Suprapubic skin (tissue), 4 donors: Measurements from ENCODE around the gene SARS2. TPM values are rescaled to one million over a fixed set of nuclear protein-coding genes. Genes with fewer than 3 reads are reported as not detected.
"Not testable (repeated sequence)": the region's sequence is repeated elsewhere in the genome, so short reads cannot be mapped to it uniquely, and the experiment has no call there.

Source experiments
- DNase-seq, 2 donors: peaks; one replicate each; pipeline ENCODE4 v3.0.0-alpha.2; 2019; ENCODE audit warnings: low spot score in 2 of 2
- H3K27ac ChIP-seq: fragments of 200-600 bp; sonication (generic); one replicate; pipeline ENCODE4 v1.5.1; 2019
- H3K27me3 ChIP-seq: fragments of 200-600 bp; sonication (generic); one replicate; pipeline ENCODE4 v1.5.1; 2019
- H3K36me3 ChIP-seq: fragments of 200-600 bp; sonication (generic); one replicate; pipeline ENCODE4 v1.5.1; 2019
- H3K4me1 ChIP-seq: fragments of 200-600 bp; sonication (generic); one replicate; pipeline ENCODE4 v1.5.1; 2019
- H3K4me3 ChIP-seq: fragments of 200-600 bp; sonication (generic); one replicate; pipeline ENCODE4 v1.5.1; 2019; ENCODE audit warnings: mild to moderate bottlenecking
- H3K9me3 ChIP-seq: fragments of 200-600 bp; sonication (generic); one replicate; pipeline ENCODE4 v1.5.1; 2019
- EP300 ChIP-seq: sonication (generic); formaldehyde crosslinking; IDR thresholded peaks from one replicate; pipeline ENCODE4 v1.6.1; 2017; ENCODE audit warnings: antibody characterized with exemption
- POLR2A ChIP-seq, 2 donors: fragments of 450-650 bp; IDR thresholded peaks; one replicate each; pipeline ENCODE4 v1.6.1; 2017; ENCODE audit warnings: antibody characterized with exemption in 2 of 2, mild to moderate bottlenecking in 2 of 2, moderate library complexity in 2 of 2
- POLR2AphosphoS5 ChIP-seq, 3 donors: sonication (generic); formaldehyde crosslinking; IDR thresholded peaks; one replicate each; pipeline ENCODE4 v1.6.1; 2017; ENCODE audit warnings: antibody characterized with exemption in 3 of 3
- WGBS: methylation state at CpG from one replicate; pipeline ENCODE4 v1.1.5; 2018; 5-methylcytosine and 5-hydroxymethylcytosine counted together
- total RNA-seq, 4 donors: library from RNA; depleted of rRNA; stranded (reverse); fragments of >200 nt; gene quantifications; one replicate each; pipeline ENCODE4 v1.1.0, GENCODE V29; 2016
- TF ChIP-seq, protein P1 (sequence below), 2 donors: fragments of 200-600 bp in 1 of 2; fragments of 450-650 bp in 1 of 2; sonication (generic) in 1 of 2; IDR thresholded peaks; one replicate each; pipeline ENCODE4 v1.5.1; 2016 to 2019; ENCODE audit warnings: antibody characterized with exemption in 2 of 2, mild to moderate bottlenecking in 1 of 2, moderate library complexity in 1 of 2

The SARS2 gene
- total RNA-seq, 4 donors from 2014 or later: 18.5 to 36.4 (median 29.2) TPM

DNA sequence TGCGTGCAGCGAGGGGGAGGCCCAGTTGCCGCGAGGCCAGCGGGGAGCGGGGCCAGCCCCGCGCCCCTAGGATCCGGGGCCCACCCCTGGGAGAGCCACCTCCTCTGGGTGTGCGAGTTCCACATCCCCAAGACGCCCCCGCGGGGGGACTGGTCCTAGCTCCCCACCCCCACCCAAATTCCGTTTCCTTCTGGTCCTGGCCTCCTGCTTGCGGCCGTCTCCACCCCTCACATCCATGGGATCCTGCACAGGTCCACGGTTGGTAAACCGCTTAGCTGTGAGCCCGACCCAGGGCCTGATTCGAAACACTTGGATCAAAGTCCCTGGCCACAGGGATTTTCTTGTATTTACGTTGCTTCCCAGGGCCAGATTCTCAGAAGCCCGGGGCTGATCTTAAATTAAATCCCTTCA is 45.3 kb upstream of the SARS2 start:
- H3K27me3 ChIP-seq: peaks cover 8% of the 10 kb centered on the region
- TF ChIP-seq POLR2AphosphoS5 (IDR thresholded peaks at IDR 0.05) (no peak), POLR2A (IDR thresholded peaks at IDR 0.05) (no peak), EP300 (no peak)
- TF ChIP-seq, protein P1, sequence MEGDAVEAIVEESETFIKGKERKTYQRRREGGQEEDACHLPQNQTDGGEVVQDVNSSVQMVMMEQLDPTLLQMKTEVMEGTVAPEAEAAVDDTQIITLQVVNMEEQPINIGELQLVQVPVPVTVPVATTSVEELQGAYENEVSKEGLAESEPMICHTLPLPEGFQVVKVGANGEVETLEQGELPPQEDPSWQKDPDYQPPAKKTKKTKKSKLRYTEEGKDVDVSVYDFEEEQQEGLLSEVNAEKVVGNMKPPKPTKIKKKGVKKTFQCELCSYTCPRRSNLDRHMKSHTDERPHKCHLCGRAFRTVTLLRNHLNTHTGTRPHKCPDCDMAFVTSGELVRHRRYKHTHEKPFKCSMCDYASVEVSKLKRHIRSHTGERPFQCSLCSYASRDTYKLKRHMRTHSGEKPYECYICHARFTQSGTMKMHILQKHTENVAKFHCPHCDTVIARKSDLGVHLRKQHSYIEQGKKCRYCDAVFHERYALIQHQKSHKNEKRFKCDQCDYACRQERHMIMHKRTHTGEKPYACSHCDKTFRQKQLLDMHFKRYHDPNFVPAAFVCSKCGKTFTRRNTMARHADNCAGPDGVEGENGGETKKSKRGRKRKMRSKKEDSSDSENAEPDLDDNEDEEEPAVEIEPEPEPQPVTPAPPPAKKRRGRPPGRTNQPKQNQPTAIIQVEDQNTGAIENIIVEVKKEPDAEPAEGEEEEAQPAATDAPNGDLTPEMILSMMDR (IDR thresholded peaks at IDR 0.05): no peak
- H3K36me3 ChIP-seq: no peaks in the 10 kb centered on the region
- peak overlapping the region; percentile 91 for H3K27ac ChIP-seq
- DNase-seq: peak in 1 of 2 donors; percentile 69
- no peaks in the 10 kb centered on the region for H3K9me3 ChIP-seq
- H3K4me1 ChIP-seq: peaks cover 32% of the 10 kb centered on the region
- H3K4me3 ChIP-seq: peak overlapping the region; percentile 70
- 3% methylated on average over 12 of the region's 22 CpGs for WGBS

DNA sequence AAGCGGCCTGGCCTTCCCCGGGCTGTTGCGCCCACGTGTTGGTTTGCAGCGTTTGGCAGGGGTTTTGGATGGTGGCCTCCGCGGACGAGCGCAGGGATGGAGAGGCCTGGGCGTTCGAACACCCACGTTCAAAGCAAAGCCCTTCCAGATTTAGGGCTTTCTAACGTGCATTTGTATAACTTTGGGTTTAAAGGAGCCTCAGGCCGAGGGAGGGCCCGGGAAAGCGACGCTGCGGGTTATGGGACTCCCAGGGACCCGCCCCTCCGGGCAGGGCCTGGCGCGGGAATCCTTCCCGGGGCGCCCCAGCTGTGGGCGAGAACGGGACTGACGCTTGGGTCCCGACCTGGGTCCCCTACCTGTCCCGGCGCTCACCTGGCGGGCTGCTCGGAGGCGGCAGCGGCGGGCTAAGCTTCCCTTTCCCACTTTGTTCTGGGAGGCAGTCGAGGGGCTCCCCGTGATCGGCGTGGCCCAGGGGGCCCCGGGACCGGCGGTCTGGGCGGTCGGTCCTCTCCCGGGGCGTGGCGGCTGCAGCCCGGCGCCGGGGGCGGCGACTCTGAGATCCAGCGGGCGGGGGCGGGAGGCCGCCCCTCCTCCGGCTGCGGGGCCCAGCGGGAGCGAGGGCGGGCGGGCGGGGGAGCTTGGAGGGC is 44.8 kb upstream of the SARS2 start, which contains the start of gene FBXO17:
FBXO17 (minus strand) TSS at position 529 of the 647 bp plus-strand sequence. CDS start 25,423 bp downstream, outside the sequence.
- no peak for TF ChIP-seq EP300

DNA sequence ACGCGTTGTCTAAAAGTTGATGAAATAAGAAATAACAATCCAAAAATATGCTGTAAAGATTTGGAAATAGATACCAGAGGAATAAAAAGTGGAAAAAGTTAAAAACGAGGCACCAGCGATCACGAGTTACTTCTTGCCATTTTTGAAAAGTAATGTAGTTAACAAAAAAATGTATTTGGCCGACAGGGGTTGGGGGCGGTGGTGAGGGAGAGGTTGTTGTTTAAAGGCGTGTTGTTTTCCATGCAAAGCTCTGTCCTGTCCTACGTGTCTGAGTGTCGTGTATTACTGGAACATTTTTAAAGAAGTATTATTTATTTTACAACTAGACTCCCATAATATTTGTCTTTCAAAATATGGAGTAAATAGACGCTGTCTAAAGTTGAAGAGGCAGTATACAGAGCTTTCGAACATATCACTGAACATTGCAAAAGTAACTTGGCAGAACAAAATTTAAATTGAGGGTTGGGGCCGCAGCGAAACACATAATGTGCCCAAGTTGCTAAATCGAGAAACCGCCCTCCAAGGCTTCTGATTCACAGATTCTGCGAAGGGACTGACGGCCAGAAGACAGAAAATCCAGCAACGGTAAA is 44.2 kb upstream of the SARS2 start:
- H3K27ac ChIP-seq: peak overlapping the region; percentile 91
- H3K9me3 ChIP-seq: no peaks in the 10 kb centered on the region
- WGBS: 23% methylated on average over 19 of the region's 19 CpGs
- no peaks in the 10 kb centered on the region for H3K36me3 ChIP-seq
- TF ChIP-seq POLR2A (IDR thresholded peaks at IDR 0.05): no peak
- TF ChIP-seq, protein P1 (IDR thresholded peaks at IDR 0.05): no peak
- no peak for TF ChIP-seq POLR2AphosphoS5 (IDR thresholded peaks at IDR 0.05)
- TF ChIP-seq EP300: no peak
- peak overlapping the region; percentile 70 for H3K4me3 ChIP-seq
- H3K4me1 ChIP-seq: peaks cover 32% of the 10 kb centered on the region
- no peak for DNase-seq
- peaks cover 8% of the 10 kb centered on the region for H3K27me3 ChIP-seq

More for the DNA sequence above, 44.8 kb upstream of the SARS2 start, which contains the start of gene FBXO17:
- Histone ChIP-seq H3K9me3 (no peaks in the 10 kb centered on the region), H3K27me3 (peaks cover 8% of the 10 kb centered on the region), H3K4me3 (peak within 1 kb of the TSS; percentile 70), H3K36me3 (no peaks in the 10 kb centered on the region), H3K27ac (peak within 1 kb of the TSS; percentile 91), H3K4me1 (peaks cover 32% of the 10 kb centered on the region)
- WGBS: 3% methylated on average over 21 of the region's 63 CpGs
- peak; percentile 72 to 78 for DNase-seq

DNA sequence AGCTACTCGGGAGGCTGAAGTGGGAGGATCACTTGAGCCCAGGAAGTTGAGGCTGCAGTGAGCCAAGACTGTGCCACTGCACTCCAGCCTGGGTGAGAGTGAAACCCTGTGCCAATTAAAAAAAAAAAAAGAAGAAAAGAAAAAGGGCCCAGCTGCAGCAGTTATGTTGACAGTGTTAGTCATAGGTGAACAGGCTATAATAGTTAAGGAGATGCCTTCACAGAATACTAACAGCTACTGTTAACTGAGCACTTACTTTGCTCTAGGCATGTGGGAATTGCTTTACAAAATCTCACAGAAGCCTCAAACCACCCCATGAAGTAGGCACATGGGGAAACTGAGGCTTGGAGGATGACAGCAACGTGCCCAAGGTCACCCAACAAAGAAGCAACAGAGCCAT is 41.1 kb upstream of the SARS2 start:
- TF ChIP-seq POLR2AphosphoS5 (IDR thresholded peaks at IDR 0.05) (no peak), POLR2A (IDR thresholded peaks at IDR 0.05) (no peak), EP300 (no peak)
- TF ChIP-seq, protein P1 (IDR thresholded peaks at IDR 0.05): no peak
- peaks cover 8% of the 10 kb centered on the region for H3K27me3 ChIP-seq
- 100% methylated on average over 2 of the region's 2 CpGs for WGBS
- no peaks in the 10 kb centered on the region for H3K36me3 ChIP-seq
- H3K27ac ChIP-seq: no peak overlapping the region
- no peaks in the 10 kb centered on the region for H3K9me3 ChIP-seq
- no peak for DNase-seq
- H3K4me1 ChIP-seq: peaks cover 30% of the 10 kb centered on the region
- H3K4me3 ChIP-seq: no peak overlapping the region

DNA sequence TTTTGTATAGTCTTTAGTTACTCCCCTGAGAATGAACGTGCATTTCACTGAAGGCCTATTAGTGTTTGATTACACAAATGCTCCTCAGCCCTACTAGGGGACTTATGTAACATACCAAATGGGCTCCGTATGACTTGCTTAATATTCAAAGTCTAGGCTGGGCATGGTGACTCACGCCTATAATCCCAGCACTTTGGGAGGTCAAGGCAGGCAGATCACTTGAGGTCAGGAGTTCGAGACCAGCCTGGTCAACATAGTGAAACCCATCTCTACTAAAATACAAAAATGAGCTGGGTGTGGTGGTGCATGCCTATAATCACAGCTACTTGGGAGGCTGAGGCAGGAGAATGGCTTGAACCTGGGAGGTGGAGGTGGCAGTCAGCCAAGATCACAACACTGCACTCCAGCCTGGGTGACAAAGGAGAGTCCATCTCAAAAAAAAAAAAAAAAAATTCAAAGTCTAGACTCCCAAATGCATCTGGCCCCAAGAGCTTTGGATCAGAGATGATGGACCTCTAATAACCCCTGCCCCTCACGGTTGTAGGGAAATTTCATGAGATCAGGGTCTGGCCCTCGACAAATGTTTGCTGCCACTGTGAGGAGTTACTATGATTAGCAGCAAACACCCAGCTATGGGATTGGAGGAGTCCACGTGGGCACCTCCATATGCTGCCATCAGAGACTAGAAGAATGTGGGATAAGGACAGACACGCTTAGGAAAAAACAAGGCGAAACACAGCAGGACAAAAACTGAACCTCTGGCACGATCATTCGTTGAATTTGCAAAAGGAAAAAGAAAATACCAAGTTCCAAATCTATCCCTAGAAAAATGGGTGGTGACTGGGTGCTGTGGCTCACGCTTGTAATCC is 40.3 kb upstream of the SARS2 start:
- no peaks in the 10 kb centered on the region for H3K9me3 ChIP-seq
- no peak for DNase-seq
- no peak overlapping the region for H3K27ac ChIP-seq
- H3K4me1 ChIP-seq: peaks cover 23% of the 10 kb centered on the region
- WGBS: 74% methylated on average over 12 of the region's 12 CpGs
- no peak for TF ChIP-seq POLR2AphosphoS5 (IDR thresholded peaks at IDR 0.05)
- no peak for TF ChIP-seq EP300
- TF ChIP-seq, protein P1 (IDR thresholded peaks at IDR 0.05): no peak
- no peak for TF ChIP-seq POLR2A (IDR thresholded peaks at IDR 0.05)
- H3K36me3 ChIP-seq: no peaks in the 10 kb centered on the region
- peaks cover 8% of the 10 kb centered on the region for H3K27me3 ChIP-seq
- H3K4me3 ChIP-seq: no peak overlapping the region

DNA sequence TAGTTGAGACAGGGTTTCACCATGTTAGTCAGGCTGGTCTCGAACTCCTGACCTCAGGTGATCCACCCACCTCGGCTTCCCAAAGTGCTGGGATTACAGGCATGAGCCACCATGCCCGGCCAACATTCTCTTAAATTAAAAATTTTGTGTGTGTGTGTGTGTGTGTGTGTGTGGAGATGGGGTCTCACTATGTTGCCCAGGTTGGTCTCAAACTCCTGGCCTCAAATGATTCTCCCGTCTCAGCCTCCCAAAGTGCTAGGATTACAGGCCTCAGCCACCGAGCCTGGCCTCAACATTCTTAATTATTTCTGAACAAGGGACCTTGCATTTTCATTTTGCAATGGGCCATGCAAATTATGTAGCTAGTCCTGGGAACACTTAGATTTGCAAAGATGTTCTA is 35.6 kb upstream of the SARS2 start:
- H3K4me3 ChIP-seq, H3K27ac ChIP-seq, H3K27me3 ChIP-seq, DNase-seq, H3K36me3 ChIP-seq, H3K9me3 ChIP-seq: not testable (repeated sequence)
- H3K4me1 ChIP-seq: peaks cover 11% of the 10 kb centered on the region
- 98% methylated on average over 5 of the region's 5 CpGs for WGBS
